Mesenteric fat pad (tissue), 1 donor: ENCODE data around the gene KCTD7. TPM values are rescaled to one million over a fixed set of nuclear protein-coding genes. Genes with fewer than 3 reads are reported as not detected.
"Not testable (repeated sequence)": the region's sequence is repeated elsewhere in the genome, so short reads cannot be mapped to it uniquely, and the experiment has no call there.

ENCODE experiments used
- DNase-seq: peaks from one replicate; pipeline ENCODE4 v3.0.0-alpha.2; 2020; ENCODE audit warnings: low spot score
- long read RNA-seq: library from polyadenylated mRNA; unstranded; transcript quantifications from one replicate; pipeline ENCODE4 v2.0.0, GENCODE V29; 2020
- total RNA-seq: library from RNA; stranded (reverse); fragmentation: NEBNext Ultra II Directional; extraction: Animal tissue kit (Norgen Biotek cat#: 25700); gene quantifications from one replicate; pipeline ENCODE4 v1.2.1, GENCODE V29; 2021
- donor health status: DM: yes; HTN: yes; CAD: no.

The KCTD7 gene
- 7.9 TPM for total RNA-seq
- long read RNA-seq, full-length matches to known transcripts, result 11 of 14 reads
- long read RNA-seq, partial matches to known transcripts, result 1 of 14 reads
- long read RNA-seq, other reads (novel, unspliced or antisense), result 2 of 14 reads

DNA sequence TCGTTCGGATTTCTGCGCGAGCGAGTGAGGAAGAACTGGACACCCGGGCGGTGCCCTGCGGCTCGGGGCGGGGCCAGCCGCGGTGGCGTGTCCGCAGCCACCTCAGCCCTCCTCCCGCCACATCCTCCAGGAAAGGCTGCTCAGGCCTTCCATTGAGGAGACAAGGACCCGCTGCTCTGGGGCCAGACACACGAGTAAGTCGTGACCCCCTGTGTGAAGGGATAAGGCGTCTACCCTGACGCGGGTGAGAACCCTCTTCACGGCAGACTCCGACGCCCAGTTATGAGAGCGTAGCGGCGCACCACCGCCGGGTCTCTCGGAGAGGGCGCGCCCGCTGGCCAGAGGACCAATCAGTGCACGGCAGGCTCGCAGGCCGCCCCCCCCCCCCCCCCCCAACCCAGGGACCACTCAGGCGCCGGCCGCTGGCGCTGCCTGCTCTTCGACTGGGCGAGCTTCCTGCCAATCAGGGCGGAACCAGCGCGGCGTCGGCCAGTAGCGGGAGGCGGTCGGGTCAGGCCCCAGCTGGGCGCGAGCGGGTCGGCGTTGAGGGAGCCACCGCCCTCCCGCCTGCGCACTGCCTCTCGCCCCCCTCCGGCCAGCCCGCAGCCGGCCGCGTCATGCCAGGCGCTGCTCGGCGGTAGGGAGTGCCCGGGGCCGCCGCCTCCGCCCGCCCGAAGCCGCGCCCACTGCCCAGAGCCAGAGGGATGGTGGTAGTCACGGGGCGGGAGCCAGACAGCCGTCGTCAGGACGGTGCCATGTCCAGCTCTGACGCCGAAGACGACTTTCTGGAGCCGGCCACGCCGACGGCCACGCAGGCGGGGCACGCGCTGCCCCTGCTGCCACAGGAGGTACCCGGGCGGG is at the start of gene KCTD7:
KCTD7 (plus strand) TSS at position 521 of the 861 bp plus-strand sequence; CDS start at position 705, 184 bp downstream.
- peak; percentile 100 for DNase-seq

DNA sequence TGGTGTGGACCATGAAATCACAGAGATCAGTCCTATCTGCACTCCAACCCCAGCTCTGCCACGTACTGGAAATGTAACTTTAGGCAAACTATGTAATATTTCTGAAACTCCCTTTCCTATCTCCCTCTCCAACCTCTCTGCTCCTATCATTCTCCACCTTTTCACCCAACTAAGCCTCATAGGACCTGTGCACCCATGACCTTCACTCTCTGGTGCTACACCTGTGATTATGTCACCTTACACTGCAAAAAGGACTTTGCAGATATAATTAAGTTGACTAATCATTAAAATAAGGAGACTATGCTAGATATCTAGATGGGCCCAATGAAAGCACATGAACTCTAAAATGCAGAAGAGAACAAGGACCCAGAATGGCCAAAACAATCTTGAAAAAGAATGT is 48.3 kb upstream of the KCTD7 start:
- not testable (repeated sequence) for DNase-seq

DNA sequence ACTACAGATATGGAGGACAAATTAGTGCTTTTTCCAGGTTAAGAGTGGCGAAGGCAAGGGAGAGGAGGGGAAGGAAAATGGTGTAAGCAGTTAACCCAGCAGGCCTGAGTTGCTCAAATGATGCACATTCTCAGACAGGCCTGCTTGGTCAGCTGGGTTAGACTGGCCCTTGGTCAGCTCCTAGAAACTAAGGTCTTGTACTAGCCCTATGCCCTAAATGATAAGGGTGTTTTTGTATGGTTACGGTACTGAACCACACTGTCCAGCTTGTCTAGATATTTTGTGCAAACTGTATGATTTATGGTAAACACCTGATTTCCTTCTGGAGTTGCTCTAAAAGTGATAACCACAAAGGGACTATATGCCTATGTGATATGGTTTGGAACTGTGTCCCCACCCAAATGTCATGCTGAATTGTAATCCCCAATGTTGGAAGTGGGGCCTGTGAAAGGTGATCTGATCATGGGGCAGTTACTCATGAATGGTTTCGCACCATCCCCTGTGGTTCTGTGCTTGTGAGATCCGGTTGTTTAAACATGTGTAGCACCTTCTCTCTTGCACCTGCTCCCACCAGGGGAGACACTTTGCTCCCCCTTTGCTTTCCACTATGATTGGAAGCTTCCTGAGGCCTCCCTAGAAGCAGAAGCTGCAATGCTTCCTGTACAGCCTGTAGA is 45.7 kb upstream of the KCTD7 start:
- DNase-seq, result not testable (repeated sequence)

DNA sequence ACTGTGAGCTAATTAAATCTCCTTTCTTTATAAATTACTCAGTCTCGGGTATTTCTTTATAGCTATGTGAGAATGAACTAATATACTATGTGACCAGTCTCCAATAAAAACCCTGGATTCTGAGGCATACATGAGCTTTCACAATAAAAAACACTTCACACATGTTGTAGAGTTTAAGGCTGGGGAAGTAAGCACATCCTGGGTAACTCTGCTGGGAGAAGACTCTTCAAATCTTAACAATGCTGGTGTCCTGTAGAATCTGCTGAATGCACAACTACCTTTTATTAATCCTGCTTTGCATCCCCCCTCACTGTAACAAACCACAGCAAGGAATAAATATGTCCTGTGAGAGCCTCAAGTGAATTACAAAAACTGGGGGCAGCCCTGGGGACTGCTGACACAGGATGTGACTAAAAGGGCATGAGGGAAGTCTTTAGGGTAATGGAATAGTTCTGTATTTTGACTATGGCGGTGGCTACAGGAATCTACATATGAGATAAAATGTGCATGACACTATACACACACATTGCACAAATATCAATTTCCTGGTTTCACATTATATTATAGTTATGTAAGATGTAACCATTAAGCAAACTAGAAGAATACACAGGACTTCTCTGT is 45.1 kb upstream of the KCTD7 start:
- no peak for DNase-seq

DNA sequence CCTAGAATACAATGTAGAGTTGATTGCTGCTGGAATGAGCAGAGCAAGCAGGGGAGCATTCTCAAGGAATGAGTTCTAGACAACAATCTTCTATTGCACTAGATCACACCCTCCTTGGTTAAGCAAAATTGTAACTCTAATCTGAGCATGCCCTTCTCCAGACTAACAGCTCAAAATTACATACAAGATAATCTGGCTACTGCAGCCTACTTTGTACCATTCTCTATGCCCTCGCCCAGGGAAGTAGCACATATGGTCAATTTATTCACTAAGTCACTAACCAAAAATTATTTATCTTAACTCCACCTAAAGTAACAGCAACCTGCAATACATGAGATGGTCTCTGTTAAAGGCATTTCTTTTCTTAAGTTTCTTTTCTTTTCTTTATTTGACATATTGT is 42.5 kb upstream of the KCTD7 start:
- DNase-seq, result no peak

DNA sequence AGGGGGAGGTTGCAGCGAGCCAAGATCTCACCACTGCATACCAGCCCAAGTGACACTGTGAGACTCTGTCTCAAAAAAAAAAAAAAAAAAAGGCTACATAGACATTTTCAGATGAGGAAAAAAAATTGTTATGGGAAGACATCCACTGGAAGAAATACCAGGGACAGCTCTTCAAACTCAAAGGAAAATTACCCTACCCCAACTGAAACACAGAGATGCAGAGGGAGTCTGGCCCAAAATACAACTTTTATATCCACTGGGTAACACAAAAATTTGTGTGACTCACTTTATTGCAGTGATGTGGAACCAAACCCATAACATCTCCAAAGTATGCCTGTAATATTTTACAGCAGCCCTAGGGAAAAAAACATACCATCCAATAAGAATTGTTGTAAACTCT is 40.5 kb upstream of the KCTD7 start:
- DNase-seq, result not testable (repeated sequence)

DNA sequence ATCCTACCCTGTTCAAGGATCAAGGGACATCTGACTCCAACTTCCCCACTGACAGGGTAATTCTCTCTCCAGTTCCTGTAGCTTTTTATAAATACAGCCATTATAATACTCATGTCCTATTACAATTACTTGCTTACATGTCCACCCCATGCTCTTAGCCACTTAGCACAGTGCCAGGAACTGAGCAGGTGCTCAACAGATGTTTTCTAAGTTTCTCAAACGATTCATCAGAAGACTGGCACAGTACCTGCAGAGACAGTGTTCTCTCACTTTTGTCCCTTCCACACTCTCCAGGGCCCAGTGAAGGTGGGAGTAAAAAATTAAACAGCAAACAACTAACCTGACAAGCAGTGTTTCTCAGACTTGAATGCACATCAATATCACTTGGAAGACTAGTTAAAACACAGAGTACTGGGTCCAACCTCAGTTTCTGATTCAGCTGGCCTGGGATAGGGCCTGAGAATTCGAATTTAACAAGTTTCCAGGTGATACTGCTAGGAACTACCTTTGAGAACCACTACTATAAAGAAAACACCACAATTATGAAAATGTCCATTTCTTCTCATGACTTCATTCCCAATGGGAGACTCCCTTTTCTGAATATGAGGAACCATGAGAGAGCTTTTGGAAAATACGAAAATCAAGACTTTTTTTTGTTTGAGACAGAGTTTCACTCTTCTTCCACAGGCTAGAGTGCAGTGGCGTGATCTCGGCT is 39.7 kb upstream of the KCTD7 start:
- DNase-seq, result not testable (repeated sequence)

DNA sequence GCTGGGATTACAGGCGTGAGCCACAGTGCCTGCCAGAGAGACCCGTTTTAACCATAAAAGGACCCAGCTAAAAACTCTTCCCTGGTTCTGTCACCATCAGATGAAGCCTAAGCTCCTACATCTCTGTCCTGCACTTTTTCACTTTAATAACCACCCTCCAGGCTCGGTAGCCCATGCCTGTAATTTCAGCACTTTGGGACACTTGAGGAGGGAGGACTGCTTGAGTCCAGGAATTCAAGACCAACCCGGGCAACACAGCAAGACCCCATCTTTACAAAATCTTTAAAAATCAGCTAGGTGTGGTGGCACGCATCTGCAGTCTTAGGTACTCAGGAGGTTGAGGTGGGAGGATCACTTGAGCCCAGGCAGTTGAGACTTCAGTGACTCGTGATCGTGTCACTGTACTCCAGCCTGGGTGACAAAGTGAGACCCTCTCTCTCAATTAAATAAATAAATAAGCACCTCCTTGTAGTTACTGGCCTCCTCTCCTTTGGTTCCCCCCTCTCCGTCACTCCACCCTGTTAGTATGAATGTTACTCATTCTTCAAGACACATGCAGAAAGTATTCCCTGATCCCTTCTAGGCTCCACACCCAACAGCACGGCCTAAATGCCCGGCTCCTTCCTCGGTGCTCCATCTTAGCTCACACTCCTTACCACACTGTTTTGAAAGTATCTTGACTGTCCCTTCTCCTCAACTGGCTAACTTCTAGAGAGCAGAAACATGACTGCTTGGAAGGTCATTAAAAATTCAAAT is 38.2 kb upstream of the KCTD7 start:
- DNase-seq, result not testable (repeated sequence)

DNA sequence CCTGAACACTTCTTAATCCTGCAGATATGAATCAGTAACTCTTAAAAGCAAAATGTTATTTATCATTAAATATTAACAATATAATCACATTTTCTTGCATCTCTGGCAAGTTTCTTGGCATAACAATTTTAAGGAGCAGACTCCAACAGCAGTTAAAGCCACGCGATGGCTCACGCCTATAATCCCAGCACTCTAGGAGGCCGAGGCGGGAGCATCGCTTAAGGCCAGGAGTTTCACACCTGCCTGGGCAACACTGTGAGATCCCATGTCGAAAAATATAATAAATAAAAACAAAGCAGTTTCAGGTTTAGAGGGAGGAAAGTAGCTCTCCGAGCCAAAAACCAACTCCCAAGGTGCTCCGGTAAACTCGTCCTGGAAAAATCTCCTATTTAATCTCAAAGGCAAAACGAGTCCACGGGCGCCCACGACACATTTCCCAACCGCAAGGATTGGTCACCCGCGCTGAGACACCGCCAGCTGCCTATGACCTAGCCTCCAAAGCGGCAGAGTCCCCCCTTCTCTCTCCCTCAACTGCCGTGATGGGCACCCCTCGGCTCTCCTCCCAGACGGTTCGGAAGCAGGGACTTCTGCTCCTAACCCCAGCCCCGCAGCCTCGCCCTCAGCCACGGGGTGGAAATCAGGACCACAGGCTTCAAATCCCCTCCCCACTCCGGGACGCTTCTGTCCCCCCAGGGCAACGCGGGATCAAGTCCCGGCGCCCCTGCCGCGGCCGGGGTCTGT is 37.5 kb upstream of the KCTD7 start:
- DNase-seq, result not testable (repeated sequence)

DNA sequence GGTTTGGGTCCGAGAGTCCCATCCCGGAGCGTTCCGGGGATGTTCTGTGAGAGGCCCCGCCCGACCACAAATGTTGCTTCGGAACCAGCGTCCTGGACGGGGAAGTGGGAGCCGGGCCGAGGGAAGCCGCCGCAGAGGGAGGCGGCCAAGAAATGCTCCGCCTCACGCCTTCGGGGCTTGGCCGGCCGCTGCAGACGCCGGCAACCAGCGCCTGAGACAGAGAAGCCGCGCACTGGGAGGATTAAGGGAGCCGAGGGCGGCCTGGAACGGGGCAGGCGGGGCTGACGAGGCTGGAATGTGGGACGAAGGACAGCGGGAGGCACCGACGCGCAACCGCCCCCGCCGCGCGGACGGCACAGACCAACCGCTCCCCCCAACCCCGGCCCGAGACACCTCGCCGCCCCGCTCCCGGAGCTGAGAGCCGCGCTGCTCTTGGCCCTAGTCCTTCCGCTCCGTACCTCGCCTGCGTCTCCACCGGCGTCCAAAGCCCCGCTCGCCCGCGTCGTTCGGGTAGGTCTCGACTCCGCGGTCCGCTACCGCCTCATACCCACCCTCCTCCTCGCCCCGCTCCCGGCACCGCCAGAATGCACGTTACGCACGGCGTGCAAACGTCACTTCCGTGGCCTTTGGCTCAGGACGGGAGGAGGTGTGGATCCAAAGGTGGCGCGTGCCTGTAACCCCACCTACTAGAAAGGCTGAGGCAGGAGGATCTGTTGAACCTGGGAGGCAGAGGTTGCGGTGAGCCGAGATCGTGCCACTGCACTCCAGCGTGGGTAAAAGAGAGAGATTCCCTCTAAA is 36.7 kb upstream of the KCTD7 start:
- DNase-seq, result peak; percentile 96

DNA sequence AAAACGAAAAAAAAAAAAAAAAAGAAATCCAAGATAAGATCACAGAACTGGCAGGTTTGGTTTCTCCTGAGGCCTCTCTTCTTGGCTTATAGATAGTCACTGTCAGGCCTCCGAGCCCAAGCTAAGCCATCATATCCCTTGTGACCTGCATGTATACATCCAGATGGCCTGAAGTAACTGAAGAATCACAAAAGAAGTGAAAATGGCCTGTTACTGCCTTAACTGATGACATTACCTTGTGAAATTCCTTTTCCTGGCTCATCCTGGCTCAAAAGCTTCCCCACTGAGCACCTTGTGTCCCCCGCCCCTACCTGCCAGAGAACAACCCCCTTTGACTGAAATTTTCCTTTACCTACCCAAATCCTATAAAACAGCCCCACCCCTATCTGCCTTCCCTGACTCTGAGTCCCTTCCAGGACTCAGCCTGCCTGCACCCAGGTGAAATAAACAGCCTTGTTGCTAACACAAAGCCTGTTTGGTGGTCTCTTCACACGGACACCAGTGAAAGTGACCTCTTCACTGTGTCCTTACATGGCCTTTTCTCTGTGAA is 36.0 kb upstream of the KCTD7 start:
- DNase-seq, result not testable (repeated sequence)

DNA sequence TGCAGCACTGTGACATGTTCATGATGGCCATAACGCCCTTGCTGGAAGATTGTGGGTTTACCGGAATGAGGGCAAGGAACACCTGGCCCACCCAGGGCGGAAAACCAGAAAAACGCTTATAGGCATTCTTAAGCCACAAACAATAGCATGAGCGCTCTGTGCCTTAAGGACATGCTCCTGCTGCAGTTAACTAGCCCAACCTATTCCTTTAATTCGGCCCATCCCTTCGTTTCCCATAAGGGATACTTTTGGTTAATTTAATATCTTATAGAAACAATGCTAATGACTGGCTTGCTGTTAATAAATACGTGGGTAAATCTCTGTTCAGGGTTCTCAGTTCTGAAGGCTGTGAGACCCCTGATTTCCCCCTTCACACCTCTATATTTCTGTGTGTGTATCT is 34.6 kb upstream of the KCTD7 start:
- peak; percentile 22 for DNase-seq

DNA sequence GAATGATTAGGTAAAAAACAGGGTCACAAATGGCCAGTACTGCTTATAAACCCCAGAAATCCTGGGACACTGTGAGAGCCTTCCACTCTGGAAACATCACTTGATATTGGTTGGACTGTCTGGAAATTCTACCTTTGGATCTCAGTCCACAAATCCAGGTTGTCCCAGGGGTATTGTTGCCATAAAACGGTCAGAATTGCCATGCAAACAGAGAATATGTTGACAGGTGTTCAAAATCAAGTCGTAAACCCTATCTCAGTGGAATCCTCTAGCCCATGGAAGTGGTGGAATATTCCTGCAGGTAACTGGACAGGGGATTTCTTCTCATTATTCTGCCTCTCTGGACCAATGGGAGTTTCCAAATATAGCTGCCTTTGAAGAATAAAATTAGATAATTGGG is 31.2 kb upstream of the KCTD7 start:
- no peak for DNase-seq

DNA sequence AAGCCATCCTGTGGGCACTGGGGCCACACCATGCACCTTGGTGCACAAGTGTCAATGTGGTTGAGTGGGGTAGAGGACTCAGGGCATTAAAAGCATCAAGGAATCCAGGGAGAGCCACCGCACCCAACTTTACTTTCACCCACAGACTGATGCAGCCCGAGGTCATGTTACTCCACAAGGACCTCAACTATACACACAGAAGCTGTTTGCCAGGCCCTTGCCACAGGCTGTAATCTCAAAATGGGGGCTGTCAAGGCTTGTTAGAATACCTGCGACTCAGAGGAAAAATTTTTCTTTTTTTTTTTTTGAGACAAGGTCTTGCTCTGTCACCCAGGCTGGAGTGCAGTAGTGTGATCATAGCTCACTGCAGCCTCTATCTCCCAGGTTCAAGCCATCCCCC is 26.5 kb upstream of the KCTD7 start:
- no peak for DNase-seq

DNA sequence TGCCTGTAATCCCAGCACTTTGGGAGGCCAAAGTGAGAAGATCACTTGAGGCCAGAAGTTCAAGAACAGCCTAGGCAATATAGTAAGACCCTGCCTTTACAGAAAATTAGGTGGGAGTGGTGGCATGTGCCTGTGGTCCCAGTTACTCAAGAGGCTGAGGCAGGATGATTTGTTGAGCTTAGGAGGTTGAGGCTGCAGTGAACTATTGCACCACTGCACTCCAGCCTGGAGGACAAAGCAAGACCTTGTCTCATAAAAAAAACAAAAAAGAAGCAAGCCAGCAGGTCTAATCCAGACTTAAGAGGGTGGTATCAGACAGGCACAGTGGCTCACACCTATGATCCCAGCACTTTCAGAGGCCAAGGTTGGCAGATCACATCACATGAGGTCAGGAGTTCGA is 24.5 kb upstream of the KCTD7 start:
- no peak for DNase-seq

DNA sequence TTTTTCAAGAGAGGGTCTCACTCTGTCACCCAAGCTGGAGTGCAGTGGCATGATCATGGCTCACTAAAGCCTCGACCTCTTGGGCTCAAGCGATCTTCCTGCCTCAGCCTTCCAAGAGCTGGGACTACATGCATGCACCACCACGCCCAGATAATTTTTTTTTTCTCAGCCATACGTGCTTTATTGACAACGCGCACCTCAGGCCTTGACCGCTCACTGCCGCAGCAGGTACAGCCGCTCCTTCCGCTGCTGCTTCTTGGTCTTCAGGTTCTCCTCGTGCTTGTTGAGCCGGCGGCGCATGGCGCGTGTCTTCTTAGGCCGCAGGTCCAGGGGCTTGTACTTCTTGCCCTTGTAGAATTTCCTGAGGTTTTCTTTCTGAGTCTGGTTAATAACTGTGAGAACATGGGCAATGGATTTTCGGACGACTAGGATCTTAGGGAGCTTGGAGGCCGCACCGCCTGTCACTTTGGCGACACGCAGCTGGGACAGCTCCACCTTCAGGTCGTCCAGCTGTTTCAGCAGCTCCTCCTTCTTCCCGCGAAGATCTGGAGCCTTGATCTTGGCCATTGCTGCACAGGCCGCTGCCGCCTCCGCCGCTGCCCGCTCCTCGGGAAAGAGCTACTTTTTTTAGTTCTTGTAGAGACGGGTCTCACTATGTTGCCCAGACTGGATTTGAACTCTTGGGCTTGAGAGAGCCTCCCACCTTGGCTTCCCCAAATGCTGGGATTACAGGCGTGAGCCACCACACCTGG is 22.0 kb upstream of the KCTD7 start:
- not testable (repeated sequence) for DNase-seq

DNA sequence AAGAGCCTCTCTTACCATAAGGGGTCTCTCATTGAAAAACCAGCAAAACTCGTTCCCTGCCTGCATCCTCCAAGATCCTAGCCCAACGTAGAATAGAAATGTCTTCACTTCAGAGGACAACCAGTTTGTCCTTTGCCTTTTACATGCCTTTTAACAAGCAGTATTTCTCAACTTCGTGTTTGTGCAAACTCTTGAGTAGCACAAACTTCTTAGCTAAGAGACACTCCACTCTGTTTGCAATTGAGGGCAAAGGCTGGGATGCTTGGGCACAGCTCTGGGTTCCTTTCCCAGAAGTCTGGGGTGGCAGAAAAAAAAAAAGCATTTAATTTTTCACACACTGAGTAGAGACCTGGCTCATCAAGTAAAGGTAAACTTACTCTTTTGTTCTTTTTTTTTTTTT is 19.5 kb upstream of the KCTD7 start:
- no peak for DNase-seq

DNA sequence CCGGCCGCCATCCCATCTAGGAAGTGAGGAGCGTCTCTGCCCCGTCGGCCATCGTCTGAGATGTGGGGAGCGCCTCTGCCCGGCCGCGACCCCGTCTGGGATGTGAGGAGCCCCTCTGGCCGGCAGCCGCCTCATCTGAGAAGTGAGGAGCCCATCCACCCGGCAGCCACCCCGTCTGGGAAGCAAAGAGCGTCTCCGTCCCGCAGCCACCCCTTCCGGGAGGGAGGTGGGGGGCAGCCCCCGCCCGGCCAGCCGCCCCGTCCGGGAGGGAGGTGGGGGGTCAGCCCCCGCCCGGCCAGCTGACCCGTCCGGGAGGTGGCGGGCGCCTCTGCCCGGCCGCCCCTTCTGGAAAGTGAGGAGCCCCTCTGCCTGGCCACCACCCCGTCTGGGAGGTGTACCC is 14.1 kb upstream of the KCTD7 start:
- not testable (repeated sequence) for DNase-seq
